OCI-LY1 (cell line): Measurements from ENCODE around the gene ERCC6.

Source experiments
- H2AFZ ChIP-seq: fragments of 200-600 bp; sonication (generic), shearing (Covaris generic); 2 replicates; pipeline ENCODE4 v1.6.0; 2014; ENCODE audit warnings: antibody characterized with exemption, mild to moderate bottlenecking, low read length
- H3F3A ChIP-seq: fragments of 200-600 bp; sonication (generic), shearing (Covaris generic); 2 replicates; pipeline ENCODE4 v1.6.0; 2014; ENCODE audit warnings: mild to moderate bottlenecking, antibody characterized with exemption, low read length, moderate library complexity; ENCODE audit not compliant: insufficient read depth
- H3K27ac ChIP-seq: fragments of 200-600 bp; sonication (generic); 2 replicates; pipeline ENCODE4 v1.5.1; 2014; ENCODE audit warnings: low read length, mixed run types, mild to moderate bottlenecking, low read depth; ENCODE audit not compliant: poor library complexity, severe bottlenecking
- H3K27me3 ChIP-seq: fragments of 200-600 bp; sonication (generic); 2 replicates; pipeline ENCODE4 v1.6.0; 2014; ENCODE audit warnings: antibody characterized with exemption, mild to moderate bottlenecking, low read length, moderate library complexity; ENCODE audit not compliant: insufficient read depth
- H3K36me3 ChIP-seq: fragments of 200-600 bp; sonication (generic); 2 replicates; pipeline ENCODE4 v1.6.1; 2014; ENCODE audit warnings: mild to moderate bottlenecking, antibody characterized with exemption, low read length, moderate library complexity, mixed read lengths; ENCODE audit not compliant: insufficient read depth
- H3K4me1 ChIP-seq: fragments of 200-600 bp; sonication (generic); 2 replicates; pipeline ENCODE4 v1.5.1; 2014; ENCODE audit warnings: mild to moderate bottlenecking, low read length, moderate library complexity; ENCODE audit not compliant: insufficient read depth, severe bottlenecking
- H3K4me2 ChIP-seq: fragments of 200-600 bp; sonication (generic), shearing (Covaris generic); 2 replicates; pipeline ENCODE4 v1.6.1; 2014; ENCODE audit warnings: low read length
- H3K4me3 ChIP-seq: fragments of 200-600 bp; sonication (generic); 2 replicates; pipeline ENCODE4 v1.5.1; 2014; ENCODE audit warnings: low read length, low read depth, mild to moderate bottlenecking, mixed read lengths; ENCODE audit not compliant: poor library complexity, severe bottlenecking
- H3K79me2 ChIP-seq: fragments of 200-600 bp; shearing (Covaris generic); 2 replicates; pipeline ENCODE4 v1.6.1; 2016; ENCODE audit warnings: mixed run types, low read length, mixed read lengths; ENCODE audit not compliant: insufficient read depth
- H3K9ac ChIP-seq: fragments of 200-600 bp; sonication (generic), shearing (Covaris generic); 2 replicates; pipeline ENCODE4 v1.6.1; 2014; ENCODE audit warnings: mild to moderate bottlenecking, low read length, mixed read lengths
- H3K9me2 ChIP-seq: fragments of 200-600 bp; sonication (generic), shearing (Covaris generic); 2 replicates; pipeline ENCODE4 v1.6.1; 2014; ENCODE audit warnings: low read depth, mild to moderate bottlenecking, low read length, mixed read lengths
- H3K9me3 ChIP-seq: fragments of 200-600 bp; shearing (Covaris generic); 2 replicates; pipeline ENCODE4 v1.6.1; 2014; ENCODE audit warnings: low read length, mixed read lengths
- H4K20me1 ChIP-seq: fragments of 200-600 bp; sonication (generic), shearing (Covaris generic); 2 replicates; pipeline ENCODE4 v1.6.0; 2016; ENCODE audit warnings: mild to moderate bottlenecking, low read length; ENCODE audit not compliant: insufficient read depth
- EZH2 ChIP-seq: fragments of 200-600 bp; sonication (generic), shearing (Covaris generic); IDR thresholded peaks from 2 replicates; pipeline ENCODE4 v1.8.0; 2017; ENCODE audit warnings: borderline replicate concordance, mixed run types, mild to moderate bottlenecking, antibody characterized with exemption, low read length, moderate library complexity, mixed read lengths
- TF ChIP-seq, protein P1 (sequence below): fragments of 200-600 bp; sonication (generic), shearing (Covaris generic); IDR thresholded peaks from 2 replicates; pipeline ENCODE4 v1.5.1; 2017; ENCODE audit warnings: mild to moderate bottlenecking, antibody characterized with exemption, low read length, moderate library complexity, mixed read lengths

Gene ERCC6

DNA sequence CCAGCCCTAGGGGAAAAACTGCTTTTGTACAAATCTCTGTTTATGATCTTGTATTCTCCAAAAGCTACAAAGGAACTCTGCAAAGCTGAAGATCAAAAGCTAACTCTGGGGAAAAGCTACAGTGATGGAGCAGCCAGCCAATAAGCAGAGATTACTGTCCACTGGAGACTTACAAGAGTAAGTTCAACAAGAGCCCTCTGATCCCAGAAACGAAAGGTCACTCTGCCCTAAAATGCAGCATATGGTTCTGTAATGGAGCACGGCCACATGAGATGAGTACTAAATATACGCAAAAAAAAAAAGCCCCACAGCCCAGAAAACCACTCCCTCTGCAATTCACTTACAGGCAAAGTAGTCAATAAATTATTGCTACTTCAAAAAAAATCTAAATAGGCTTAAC lies 60.1 kb downstream of the ERCC6 start:
- Histone ChIP-seq H3K36me3 (peaks cover 43% of the 10 kb centered on the region), H3K9me2 (no peaks in the 10 kb centered on the region), H3F3A (no peaks in the 10 kb centered on the region), H3K27ac (no peak overlapping the region), H3K27me3 (no peaks in the 10 kb centered on the region), H3K79me2 (no peaks in the 10 kb centered on the region), H3K4me3 (no peak overlapping the region), H2AFZ (no peak overlapping the region), H4K20me1 (no peaks in the 10 kb centered on the region), H3K4me1 (no peaks in the 10 kb centered on the region), H3K9ac (no peak overlapping the region), H3K9me3 (no peaks in the 10 kb centered on the region), H3K4me2 (no peak overlapping the region)
- TF ChIP-seq, protein P1, sequence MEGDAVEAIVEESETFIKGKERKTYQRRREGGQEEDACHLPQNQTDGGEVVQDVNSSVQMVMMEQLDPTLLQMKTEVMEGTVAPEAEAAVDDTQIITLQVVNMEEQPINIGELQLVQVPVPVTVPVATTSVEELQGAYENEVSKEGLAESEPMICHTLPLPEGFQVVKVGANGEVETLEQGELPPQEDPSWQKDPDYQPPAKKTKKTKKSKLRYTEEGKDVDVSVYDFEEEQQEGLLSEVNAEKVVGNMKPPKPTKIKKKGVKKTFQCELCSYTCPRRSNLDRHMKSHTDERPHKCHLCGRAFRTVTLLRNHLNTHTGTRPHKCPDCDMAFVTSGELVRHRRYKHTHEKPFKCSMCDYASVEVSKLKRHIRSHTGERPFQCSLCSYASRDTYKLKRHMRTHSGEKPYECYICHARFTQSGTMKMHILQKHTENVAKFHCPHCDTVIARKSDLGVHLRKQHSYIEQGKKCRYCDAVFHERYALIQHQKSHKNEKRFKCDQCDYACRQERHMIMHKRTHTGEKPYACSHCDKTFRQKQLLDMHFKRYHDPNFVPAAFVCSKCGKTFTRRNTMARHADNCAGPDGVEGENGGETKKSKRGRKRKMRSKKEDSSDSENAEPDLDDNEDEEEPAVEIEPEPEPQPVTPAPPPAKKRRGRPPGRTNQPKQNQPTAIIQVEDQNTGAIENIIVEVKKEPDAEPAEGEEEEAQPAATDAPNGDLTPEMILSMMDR = no peak
- TF ChIP-seq EZH2 = no peak

- Histone ChIP-seq H3K79me2 (no peaks in the 10 kb centered on the region), H2AFZ (no peak overlapping the region), H3K9ac (no peak overlapping the region), H3K4me3 (no peak overlapping the region), H3K27ac (no peak overlapping the region), H3K4me1 (no peaks in the 10 kb centered on the region), H3K9me2 (no peaks in the 10 kb centered on the region), H3K9me3 (no peaks in the 10 kb centered on the region), H3F3A (no peaks in the 10 kb centered on the region), H3K36me3 (peaks cover 53% of the 10 kb centered on the region; the same call in 1 of the 2 replicates), H3K4me2 (no peak overlapping the region), H4K20me1 (no peaks in the 10 kb centered on the region), H3K27me3 (no peaks in the 10 kb centered on the region)
- TF ChIP-seq, protein P1 = no peak
- no peak for TF ChIP-seq EZH2
Measured at GRCh38 chr10:49474901-49475300, 64.0 kb downstream of the ERCC6 start.

DNA sequence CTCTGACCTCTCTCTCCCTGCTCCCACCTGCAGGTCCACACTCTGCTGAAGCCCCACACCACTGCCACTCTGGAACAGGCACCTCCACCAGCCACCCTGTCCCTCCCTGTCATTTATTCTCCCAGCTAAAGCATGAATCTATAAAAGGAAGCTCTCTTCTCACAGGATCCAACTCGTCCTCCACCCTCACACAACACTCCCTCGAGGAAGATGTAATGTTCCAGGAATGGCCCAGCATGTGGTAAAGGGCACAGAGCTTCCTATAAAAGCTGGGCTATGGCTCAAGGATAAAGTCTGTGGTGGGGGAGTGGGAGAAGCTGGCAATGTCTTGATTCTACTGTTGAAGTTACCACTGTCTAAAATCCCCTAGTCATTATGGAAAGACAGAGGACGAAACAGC lies 67.4 kb downstream of the ERCC6 start:
- Histone ChIP-seq H3K4me1 (no peaks in the 10 kb centered on the region), H3K36me3 (peaks cover 64% of the 10 kb centered on the region), H3K27me3 (no peaks in the 10 kb centered on the region), H3K9me2 (no peaks in the 10 kb centered on the region), H3K4me2 (no peak overlapping the region), H3F3A (no peaks in the 10 kb centered on the region), H3K79me2 (no peaks in the 10 kb centered on the region), H4K20me1 (no peaks in the 10 kb centered on the region), H3K27ac (no peak overlapping the region), H2AFZ (no peak overlapping the region), H3K9me3 (no peaks in the 10 kb centered on the region), H3K4me3 (no peak overlapping the region), H3K9ac (no peak overlapping the region)
- TF ChIP-seq, protein P1 = no peak
- TF ChIP-seq EZH2 = no peak
